ENCODE results near the gene CCDC134.
"Not testable (repeated sequence)": the region's sequence is repeated elsewhere in the genome, so short reads cannot be mapped to it uniquely, and the experiment has no call there.

CCDC134 gene

GRCh38 chr22:41826021-41826420 lies 25.5 kb downstream of the CCDC134 start:
- no peak for DNase-seq

- DNase-seq, result no peak
Observed at GRCh38 chr22:41826430-41827383, 26.2 kb downstream of the CCDC134 start.

- DNase-seq, result no peak
Observed at GRCh38 chr22:41827671-41828070, 27.2 kb downstream of the CCDC134 start.

GRCh38 chr22:41828516-41828915 lies 28.0 kb downstream of the CCDC134 start:
- DNase-seq, result no peak

GRCh38 chr22:41830174-41830573 lies 29.7 kb downstream of the CCDC134 start:
- DNase-seq, result no peak

- no peak for DNase-seq
Observed at GRCh38 chr22:41831383-41831782, 30.9 kb downstream of the CCDC134 start.

GRCh38 chr22:41831828-41832552 lies 31.5 kb downstream of the CCDC134 start:
- DNase-seq, result no peak

GRCh38 chr22:41832553-41833368 lies 32.3 kb downstream of the CCDC134 start, which contains the start of gene SREBF2:
TSS of gene SREBF2 (plus strand) at chr22:41833105. CDS start at chr22:41833271, 166 bp downstream.
- DNase-seq, result peak; percentile 98

- DNase-seq, result no peak
Observed at GRCh38 chr22:41833369-41834004, 33.0 kb downstream of the CCDC134 start.

GRCh38 chr22:41834005-41834944 lies 33.8 kb downstream of the CCDC134 start:
- DNase-seq, result no peak

GRCh38 chr22:41835462-41835861 lies 35.0 kb downstream of the CCDC134 start:
- DNase-seq, result not testable (repeated sequence)

- no peak for DNase-seq
Observed at GRCh38 chr22:41836551-41836950, 36.1 kb downstream of the CCDC134 start.

- DNase-seq, result no peak
Observed at GRCh38 chr22:41838842-41839618, 38.6 kb downstream of the CCDC134 start.

- DNase-seq, result no peak
Observed at GRCh38 chr22:41840216-41840615, 39.7 kb downstream of the CCDC134 start.

GRCh38 chr22:41841085-41841712 lies 40.7 kb downstream of the CCDC134 start:
- no peak for DNase-seq

GRCh38 chr22:41842996-41843970 lies 42.8 kb downstream of the CCDC134 start:
- no peak for DNase-seq

GRCh38 chr22:41844036-41844435 lies 43.6 kb downstream of the CCDC134 start:
- DNase-seq, result no peak

- DNase-seq, result no peak
Observed at GRCh38 chr22:41844513-41844912, 44.0 kb downstream of the CCDC134 start.
